GM19351 (cell line): ENCODE results near the gene STK17A.
A peak's percentile ranks its signal among the peaks of the same experiment; 100 is the strongest.
"Not testable (repeated sequence)": the region's sequence is repeated elsewhere in the genome, so short reads cannot be mapped to it uniquely, and the experiment has no call there.

Experiments
- ATAC-seq: cut with Tn5 transposase; IDR thresholded peaks from one replicate; pipeline ENCODE4 v1.9.1; 2021; ENCODE audit warnings: mild to moderate bottlenecking, moderate library complexity; ENCODE audit not compliant: unreplicated experiment

The STK17A gene

GRCh38 chr7:43593010-43593409, 10.1 kb downstream of the STK17A start:
- ATAC-seq: no peak

GRCh38 chr7:43594020-43594419, 11.1 kb downstream of the STK17A start:
- no peak for ATAC-seq

DNA sequence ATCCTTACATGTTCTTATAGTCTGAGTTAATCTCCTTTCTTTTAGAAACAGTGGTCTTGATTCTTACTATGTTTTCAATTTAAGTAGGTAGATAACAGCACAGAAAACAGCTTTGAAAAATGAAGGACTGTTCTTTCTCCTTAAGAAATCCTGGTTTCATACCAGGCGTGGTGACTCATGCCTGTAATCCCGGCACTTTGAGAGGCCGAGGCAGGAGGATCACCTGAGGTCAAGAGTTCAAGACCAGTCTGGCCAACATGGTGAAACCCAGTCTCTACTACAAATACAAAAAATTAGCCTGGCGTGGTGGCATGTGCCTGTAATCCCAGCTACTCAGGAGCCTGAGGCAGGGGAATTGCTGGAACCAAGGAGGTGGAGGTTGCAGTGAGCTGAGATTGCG, 13.5 kb downstream of the STK17A start:
- ATAC-seq: not testable (repeated sequence)

DNA sequence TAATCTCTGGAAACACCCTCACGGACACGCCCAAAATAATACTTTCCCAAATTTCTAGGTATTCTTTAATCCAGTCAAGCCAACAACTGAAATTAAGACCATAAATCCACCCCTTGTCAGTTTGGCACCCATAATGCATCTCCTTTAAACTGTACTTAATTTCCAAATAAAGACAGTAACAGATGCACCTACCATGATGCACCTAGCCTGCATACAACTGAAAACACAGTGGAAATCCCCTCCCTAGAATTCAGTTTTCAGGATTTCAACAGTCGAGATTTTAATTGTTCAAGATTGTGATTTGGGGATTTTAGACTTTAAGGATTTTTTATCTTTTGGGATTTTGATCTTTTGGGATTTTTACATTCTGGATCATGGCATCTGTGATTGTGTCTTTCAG, 17.1 kb downstream of the STK17A start:
- ATAC-seq: no peak

- ATAC-seq: no peak
These were observed 19.3 kb downstream of the STK17A start for GRCh38 chr7:43602256-43602655.

GRCh38 chr7:43604251-43604650, 21.3 kb downstream of the STK17A start:
- ATAC-seq: no peak

DNA sequence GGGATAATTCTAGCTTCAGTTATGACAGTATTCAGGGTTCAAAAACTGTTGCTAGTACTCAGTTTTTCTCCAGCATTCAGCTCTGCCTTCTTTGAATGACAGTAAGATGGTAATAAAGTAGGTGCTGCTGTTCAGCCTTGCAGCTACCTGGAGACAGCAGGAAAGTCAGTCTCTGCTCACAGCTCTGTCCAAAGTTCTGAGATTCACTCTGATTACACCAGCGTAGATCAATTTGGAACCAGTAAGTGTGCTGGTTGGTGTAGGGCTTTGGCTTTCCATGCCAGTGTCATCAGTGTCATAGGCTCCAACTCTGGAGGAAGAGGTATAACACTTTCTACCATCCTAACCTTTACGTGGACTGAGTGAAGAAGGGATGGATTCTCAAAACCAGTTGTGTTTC, 26.2 kb downstream of the STK17A start:
- ATAC-seq: no peak

- ATAC-seq: no peak
These were observed 29.2 kb downstream of the STK17A start for GRCh38 chr7:43612128-43612527.

DNA sequence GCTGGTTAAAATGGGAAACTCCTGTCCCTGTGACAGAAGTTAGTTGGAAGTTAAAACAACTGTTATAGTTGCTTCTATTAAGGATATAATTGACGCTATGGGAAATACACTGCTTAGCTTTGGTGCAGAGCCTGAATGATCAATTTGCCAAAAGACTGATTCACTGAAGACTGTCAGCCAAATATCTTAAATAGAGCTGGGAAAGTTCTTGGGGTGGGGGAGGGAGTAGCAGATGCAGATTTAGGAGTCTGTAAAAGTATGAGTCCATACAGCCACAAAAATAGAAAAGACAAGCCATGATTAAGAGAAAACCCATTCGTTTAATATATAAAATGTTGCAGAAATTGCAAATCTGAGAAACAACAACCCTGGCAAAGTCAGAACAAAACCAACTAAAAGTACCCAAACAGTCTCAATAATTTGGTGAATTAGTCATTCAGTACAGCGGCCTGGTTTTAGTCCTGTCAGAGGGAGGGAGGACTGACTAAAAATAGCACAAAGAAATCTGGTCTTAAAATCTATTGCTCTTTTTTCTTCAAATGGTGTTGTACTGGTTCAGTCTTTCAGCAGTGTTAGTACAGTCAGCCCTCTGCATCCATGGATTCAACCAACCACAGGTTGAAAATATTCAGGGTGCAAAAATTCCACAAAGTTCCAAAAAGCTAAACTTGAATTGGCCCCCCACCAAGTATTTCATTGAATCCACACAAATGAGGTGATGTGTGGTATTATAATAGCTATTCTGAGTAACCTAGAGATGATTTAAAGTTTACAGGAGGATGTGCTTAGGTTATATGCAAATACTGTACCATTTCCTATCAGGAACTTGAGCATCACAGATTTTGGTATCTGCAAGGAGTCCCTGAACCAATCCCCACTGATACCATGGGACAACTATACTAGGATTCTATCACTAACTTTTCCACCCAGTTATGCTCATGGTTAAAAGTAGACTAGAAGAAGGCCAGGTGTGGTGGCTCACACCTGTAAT, 30.0 kb downstream of the STK17A start:
- peak; percentile 87 for ATAC-seq

DNA sequence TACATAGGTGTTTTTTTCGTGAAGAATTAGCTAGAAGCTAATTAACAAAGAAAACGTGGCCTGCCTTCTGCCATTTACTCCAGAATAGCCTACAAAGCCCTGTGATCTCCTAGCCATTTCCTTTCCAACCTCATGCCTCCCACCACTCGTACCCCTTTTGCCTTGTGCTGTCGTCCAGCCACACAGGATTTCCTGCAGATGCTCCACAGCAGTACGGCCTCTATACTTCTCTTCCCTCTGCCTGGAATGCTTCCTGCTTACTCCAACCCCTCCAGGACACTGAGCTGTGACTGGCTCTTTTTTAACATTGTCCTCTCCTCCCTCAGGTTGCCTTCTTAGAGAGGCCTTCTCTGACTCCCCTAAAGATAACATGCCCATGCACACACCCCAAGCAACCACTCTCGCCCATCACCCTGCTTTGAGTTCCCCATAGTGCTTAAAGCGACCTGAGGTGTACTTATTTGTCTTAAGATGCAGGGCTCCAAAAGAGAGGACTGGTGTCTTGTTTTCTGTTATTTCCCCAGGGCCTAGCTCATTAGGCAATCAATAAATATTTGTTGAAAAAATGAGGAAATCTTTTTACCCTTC, 32.7 kb downstream of the STK17A start:
- ATAC-seq: no peak

- no peak for ATAC-seq
These were observed 34.1 kb downstream of the STK17A start for GRCh38 chr7:43616977-43617376.

- no peak for ATAC-seq
These were observed 35.2 kb downstream of the STK17A start for GRCh38 chr7:43618073-43618472.

GRCh38 chr7:43619213-43620012, 36.5 kb downstream of the STK17A start:
- ATAC-seq: no peak

DNA sequence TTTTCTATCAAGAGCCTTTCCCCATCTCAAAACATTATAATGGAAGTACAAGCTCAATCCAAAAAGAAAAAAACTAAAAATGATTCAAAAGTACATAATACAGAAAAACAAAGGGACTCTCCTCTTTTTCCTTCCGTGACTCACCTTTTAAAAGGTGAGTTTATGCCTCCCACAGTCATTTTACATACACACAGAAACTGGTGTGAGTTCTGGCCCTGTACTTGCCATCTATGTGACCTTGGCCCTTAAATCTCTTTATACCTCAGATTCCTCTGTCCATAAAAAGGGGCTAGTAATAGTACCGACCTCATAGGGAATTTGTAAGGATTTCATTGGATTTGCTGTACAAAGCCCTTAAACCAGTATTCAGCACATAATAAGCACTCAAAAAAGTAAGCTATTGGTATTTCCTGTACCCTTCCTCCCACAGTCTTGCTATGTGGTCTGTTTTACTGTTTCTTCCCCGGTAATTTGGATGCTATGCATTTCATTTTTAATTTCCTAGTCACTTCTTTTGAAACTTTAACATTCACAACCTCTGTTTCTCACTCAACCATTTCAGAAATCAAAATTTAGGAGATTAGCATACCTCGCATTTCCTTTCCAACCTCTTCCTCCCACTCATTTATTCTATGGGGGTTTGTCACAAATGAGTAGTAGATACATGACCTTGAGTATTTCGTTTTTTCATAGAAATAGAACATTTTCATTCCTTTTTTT, 39.0 kb downstream of the STK17A start:
- ATAC-seq: no peak

DNA sequence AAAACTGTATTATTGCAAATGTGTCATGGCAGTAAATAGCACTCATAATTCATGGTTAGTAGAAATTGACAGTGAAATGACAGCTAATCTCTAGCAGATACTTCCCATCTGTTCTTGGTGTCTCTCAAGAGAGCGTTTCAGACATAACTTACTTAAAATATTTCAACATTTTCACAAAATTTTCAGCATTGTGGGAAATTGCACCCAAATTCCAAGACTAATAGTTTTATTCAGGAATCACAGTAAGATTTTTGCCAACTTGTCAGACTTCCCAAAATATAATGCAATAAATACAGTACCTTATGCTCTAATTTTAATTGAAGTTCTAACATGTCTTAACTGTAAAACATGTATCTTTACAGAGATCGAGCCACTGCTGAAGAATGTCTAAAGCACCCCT, 41.2 kb downstream of the STK17A start:
- no peak for ATAC-seq

DNA sequence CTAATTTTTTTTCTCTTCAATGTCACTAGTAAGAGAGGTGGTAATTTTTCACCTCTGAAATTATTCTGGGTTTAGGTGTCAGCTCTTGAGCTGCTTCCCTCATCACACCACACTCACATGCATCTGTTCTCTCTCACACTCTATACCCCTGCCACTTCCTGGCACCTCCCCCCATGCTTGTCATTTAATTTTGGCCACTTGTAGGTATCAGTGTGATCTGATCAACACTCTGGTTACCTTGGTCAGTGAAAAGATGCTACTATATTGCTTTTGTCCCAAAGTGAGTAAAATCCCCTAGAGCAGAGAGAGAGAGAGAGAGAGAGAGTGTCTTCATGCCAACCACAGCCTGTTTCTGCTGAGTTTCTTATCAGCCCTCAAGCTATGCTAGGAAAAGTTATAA, 42.5 kb downstream of the STK17A start:
- peak; percentile 62 for ATAC-seq

DNA sequence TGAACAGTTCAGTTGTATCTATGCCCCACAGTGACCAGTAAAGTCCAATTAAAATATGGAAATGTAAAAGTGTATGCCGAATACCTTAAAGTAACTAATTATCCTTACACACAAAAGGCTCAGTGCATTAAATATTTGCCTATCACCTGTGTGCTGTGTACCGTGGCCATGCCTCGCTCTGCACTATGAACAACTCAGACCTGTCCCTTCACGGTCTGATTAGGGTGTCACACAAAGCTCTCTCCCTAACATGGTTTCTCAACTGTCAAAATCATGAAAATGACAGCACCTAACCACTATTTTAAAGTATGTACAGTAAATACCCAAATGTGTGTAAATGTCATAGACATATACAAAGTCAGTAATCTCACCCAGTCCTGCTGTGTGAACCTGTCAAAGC, 43.1 kb downstream of the STK17A start:
- no peak for ATAC-seq

GRCh38 chr7:43626695-43627094, 43.8 kb downstream of the STK17A start:
- no peak for ATAC-seq

- not testable (repeated sequence) for ATAC-seq
These were observed 44.9 kb downstream of the STK17A start for GRCh38 chr7:43627798-43628197.

DNA sequence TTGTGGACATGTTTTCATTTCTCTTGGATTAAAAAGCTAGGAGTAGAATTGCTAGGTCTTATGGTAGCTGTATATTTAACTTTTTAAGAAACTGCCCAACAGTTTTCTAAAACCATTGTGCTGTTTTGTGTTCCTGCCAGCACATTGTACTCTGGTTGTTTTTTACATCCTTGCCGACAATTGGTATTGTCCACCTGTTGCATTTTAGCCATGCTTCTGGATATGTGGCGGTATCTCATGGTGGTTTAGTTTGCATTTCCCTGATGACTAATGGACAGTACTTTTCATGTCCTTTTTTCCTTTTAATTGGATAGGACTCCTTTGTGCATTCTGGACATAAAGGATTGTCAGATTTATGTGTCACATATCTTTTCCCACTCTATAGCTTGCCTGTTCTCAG, 45.5 kb downstream of the STK17A start:
- no peak for ATAC-seq

GRCh38 chr7:43629857-43630256, 46.9 kb downstream of the STK17A start:
- ATAC-seq: no peak
